Lung microvascular endothelial cell (primary cell): ENCODE data around the gene SLC22A4. TPM values are rescaled to one million over a fixed set of nuclear protein-coding genes. Genes with fewer than 3 reads are reported as not detected.

Experiments used
- DNase-seq, 2 donors: peaks; one replicate each; pipeline versions ENCODE4 v3.0.0 to v3.0.0-alpha.2; 2010; ENCODE audit warnings: low read depth in 2 of 2
- total RNA-seq: library from RNA; depleted of rRNA; stranded (reverse); fragments of >200 nt; gene quantifications from 2 replicates; pipeline ENCODE4 v1.2.1, GENCODE V29; 2014

SLC22A4 gene
- total RNA-seq, 1 donor from 2014 or later, result 2.4 TPM

GRCh38 chr5:132275367-132276220 lies 18.6 kb upstream of the SLC22A4 start:
- no peak for DNase-seq

DNA sequence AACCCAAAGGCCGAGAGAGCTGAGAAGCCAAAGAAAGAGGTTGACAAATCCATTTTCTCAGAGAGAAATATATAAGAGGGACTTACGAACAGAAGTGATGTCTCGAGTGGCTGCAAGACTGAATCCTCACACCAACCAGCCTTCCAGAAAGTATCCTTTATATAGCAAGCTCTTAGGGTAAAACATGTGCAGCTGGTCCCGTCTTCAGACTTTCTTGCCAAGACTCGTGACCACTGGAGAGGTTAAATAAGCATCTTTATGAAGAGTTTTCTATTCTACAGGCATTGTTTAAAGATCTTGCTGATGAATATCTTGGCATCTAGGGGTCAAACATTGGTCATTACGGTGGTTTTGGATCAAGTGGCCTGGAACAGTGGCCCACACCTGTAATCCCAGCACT lies 16.9 kb upstream of the SLC22A4 start:
- DNase-seq, result no peak

DNA sequence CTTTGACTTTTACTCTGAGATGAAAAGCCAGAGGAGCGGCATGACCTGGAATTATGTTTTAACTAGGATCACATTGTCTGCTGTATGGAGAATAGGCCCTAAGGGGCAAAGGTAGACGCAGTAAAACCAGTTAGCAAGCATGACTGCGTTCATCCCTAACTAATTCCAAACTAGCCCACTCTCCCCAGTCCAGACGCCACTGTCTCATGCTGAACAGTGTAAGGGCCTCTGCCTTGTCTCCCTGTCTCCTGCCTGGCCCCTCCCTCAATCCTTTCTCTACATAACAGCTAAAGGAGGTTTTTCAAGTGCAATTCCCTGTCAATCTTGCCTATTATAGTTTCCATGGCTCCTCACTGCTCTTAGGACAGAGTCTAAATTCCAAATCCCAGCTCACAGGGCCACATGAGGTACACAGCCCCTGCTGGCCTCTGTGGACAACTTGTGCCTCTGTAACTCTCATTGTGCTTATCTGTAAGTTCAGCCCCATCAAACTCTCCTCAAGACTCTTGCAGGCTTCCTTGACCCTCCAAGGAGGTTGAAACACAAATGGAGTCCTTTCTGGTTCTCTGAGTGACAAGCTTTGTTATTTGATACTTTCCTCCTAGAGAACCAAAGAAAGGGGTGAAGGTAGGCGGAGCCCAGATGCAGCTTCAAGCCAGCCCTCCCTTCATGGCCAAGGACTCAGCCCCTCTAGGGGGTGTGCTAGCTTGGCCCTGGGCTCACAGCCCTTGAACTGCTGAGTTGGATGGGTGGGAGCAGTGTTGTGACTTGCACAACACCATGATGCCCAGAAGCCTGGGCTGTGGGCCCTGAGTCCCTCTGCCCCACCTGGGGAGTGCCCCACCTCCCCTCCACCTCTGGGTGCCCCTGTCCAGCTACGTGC lies 16.0 kb upstream of the SLC22A4 start:
- DNase-seq, result no peak

DNA sequence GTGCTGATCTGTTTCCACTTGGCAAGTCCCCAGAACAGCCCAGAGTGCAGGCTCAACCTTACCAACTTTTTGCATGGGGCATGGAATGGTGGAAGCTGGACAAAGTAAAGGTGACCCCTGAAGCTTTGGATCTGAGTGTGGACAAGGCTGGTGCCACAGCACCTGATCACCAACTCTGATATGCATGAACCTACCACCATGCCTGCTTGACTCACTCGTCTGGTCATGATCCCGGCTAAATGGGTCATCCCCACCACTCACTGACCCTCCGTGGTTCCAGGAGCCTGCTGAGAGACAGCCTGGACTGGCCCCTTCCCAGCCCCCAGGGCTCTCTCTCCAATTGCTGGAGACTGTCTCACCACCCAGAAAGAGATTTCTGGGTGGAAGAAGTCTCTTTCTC lies 14.4 kb upstream of the SLC22A4 start:
- no peak for DNase-seq

DNA sequence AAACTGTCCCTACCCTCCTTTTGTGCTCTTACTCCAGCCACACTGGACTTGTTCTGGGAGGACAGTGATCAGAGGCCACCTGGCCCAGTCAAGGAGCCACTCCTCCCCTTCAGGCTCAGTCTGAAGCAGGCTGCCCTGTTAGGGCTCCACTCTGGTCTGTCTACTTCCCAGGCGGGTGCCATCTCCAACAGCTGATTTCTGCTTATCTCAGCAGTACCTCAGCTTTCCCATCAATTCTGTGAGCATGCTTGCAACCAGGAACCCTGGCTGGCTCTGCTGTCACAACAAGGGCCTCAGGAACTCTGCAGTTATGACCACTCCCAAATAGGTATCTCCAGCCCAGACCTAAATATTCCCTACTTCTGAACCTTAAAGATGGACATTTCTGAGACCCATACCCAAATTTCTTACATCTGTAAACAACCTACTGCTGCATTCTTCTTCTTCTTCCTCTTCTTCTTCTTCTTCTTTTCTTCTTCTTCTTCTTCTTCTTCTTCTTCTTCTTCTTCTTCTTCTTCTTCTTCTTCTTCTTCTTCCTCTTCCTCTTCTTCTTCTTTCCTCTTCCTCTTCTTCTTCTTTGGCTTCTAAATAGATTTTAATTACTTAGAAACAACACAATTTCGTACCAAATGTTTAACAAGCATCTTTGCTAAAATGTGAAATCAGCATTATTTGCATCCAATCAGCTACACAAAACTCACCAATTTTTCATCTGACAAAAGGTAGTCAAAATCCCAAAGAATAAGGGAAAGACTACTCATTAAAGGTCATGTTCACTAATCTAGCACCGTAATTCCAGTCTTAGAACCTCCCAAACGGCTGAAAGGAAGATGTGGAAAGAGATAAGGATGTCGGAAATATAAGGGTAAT lies 13.6 kb upstream of the SLC22A4 start:
- DNase-seq, result no peak

DNA sequence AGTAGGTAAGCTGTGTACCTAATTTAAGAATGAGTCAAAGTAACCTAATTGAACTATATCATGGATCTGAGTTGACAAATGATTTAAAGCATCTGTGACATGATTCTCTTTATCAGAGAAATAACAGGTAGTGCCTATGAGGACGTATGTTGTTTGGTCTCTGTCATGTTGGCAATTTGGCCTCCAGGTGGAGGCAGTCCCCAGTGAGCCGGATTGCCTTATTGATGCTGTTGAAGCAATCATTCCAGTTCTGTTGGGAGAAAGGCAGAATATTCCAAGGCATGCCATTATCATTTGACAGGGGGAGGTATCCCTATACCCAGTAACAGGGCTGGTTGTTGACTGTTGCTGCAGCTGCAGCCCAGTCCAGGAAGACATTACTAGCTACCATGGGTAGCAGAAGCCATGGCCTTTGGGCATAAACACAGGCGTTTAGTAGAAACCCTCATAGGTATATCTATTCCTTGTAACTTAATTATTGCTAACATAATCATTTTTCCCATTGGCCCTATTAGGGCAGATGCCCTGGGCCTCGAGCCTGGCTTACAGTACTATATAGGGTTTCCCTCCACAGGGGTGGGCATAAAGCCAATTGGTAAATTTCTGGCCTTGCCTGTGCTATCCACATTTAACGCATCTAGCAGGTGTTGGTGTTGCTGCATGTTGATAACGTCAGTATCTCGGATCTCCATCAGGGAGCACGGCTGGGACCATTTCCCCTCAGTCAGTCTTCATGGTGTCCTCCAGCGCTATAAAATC lies 12.2 kb upstream of the SLC22A4 start:
- no peak for DNase-seq

DNA sequence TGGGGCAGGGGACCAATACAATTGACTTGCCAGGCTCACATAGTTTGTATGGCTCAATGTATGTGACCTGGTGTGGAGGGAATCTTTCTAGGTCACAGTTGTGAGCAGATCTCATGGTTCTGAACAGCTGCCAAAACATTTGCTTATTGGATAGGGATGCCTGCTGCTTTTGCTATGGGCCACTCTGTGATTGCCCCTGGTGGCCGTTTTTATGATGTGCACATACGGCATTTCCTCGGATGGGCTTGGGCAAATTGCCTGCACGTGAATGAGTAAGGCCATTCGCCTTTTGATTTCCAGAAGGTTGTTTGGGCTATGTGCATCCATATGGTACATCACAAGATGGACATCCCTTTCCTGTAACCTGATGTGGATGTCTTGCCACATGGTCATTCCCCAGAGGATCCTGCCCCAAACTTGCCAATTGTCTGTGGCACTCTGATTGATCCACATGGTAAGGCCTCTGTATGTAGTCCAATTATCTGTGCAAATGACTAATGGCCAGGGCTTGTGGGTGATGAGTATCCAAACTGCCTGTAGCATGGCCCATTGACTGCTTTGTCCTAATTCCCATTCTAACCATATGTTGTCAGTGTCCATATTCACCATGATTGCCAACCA lies 10.7 kb upstream of the SLC22A4 start:
- peak; percentile 76 to 90 for DNase-seq

- no peak for DNase-seq
These were observed 5.1 kb upstream of the SLC22A4 start for GRCh38 chr5:132289097-132289496.

DNA sequence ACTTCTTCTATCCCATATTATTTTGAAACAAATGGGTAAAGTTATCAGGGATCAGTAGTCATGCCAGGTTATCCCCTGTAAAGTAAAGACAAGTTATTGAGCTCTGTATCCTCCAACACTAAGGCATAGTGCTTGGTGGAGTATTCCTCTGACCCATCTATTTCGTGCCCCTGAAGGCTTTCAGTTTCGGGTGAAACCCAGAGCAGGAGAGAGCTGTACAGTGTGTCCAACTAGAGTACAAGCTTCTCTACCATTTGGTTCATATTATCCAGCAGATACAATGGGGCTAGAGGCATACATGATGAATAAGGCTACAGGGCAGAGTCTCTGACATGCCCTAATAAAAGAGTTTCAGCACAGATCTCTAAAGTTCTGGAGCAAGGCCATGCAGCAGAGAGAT lies 3.2 kb upstream of the SLC22A4 start:
- DNase-seq, result no peak

DNA sequence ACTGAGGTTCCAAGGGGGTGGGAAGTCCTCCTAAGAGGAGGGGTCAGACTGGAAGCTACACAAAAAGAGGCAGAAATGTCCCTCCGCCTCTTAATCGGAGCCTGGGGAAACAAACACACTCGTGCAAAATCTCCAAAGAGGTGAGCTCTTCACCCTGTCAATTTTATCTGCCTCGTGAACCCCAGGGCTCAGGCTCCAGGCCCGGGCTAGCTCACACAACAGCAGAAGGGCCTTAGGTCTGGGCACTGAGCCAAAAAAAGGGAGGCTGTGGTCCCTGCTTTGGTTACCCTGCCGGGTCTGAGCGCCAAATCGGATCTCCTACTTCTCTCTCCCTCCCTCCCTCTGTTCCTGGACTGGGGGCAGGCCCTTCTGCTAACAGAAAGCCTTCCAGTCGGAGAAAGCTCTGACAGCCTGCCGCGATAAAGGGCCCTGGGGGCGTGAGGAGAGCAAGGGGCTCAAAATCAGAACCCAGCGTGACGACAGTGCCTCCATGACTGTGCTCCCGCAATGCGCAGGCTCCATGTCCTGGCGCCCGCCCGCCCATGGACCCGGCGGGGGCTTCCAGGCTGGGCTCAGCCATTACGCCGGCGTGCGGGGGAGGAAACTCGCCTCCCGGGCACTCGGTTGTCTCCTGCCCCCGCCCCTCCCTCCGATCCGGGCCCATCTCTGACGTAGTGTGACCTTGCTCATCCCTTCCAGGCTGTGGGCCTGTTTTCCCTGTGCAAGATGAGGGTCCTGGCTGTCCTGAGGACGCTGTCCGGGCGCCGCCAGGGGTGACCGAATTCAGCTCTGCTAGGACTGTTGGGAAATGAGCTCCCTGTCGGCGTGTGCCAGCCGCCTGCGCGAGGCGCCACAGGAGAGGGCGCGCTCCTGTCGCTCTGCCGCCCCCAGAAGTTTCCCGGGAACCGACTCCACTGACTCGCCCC lies 865 bp upstream of the SLC22A4 start:
- peak; percentile 85 to 93 for DNase-seq

- DNase-seq, result peak; percentile 72 to 96
These were observed 722 bp downstream of the SLC22A4 start for GRCh38 chr5:132294728-132295504.

DNA sequence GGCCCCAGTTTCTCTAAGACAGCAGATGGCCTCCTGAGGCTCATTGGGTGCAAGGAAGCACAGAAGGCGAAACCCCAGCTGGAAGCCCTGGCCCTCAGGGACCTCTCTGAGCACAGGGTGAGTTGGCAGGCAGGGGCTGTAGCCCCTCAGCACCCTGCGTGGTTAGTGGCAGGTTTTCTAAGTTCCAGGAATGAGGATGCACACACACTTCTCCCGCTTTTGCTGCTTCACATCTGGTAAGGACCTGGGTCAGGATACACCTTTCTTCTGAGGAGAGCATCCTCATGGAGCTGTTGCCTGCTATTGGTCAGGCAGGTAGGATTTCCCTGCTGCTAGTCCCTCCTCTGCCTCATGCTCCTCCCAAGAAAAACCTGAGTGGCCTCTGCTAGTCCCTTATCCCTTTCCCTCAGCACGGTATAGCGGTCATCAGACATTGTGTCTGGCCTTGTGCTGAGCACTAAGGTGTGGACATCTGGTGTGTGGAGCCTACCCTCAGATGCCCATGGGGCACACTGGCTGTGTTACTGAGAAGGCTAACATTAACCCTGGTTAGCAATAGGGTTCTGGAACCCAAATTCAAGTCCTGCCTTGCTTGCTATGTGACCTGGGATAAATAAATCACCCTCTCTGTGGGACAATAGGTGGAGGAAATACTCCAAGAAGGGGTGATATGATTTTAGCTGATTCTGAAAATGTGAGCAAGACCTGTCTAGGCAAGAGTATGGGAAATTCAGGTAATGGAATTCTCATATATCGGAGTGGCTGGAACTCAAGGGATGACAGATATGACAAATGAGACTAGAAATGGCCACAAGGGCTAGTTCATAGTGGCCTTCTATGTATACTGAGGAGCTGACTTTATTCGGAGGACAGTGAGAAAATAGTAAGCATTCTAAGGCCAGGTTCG lies 1.6 kb downstream of the SLC22A4 start:
- DNase-seq, result peak in 1 of 2 donors; percentile 22

- DNase-seq, result peak; percentile 94 to 98
These were observed 2.3 kb downstream of the SLC22A4 start for GRCh38 chr5:132296412-132297016.

- no peak for DNase-seq
These were observed 3.2 kb downstream of the SLC22A4 start for GRCh38 chr5:132297211-132297940.

GRCh38 chr5:132298298-132299212 lies 4.4 kb downstream of the SLC22A4 start:
- DNase-seq, result no peak
